OCI-M2 (cell line): Measurements from ENCODE around the gene VAPA.

Source experiments
- DNase-seq: peaks from one replicate; lab custom pipeline; 2025; ENCODE audit not compliant: unreplicated experiment; lab: John Stamatoyannopoulos, UW

VAPA gene

GRCh38 chr18:9994701-9995235 is 81.0 kb downstream of the VAPA start:
- DNase-seq, result no peak

GRCh38 chr18:9995631-9996030 is 81.8 kb downstream of the VAPA start:
- DNase-seq, result no peak

GRCh38 chr18:9996094-9996493 is 82.3 kb downstream of the VAPA start:
- DNase-seq, result no peak

- DNase-seq, result no peak
These were observed 83.9 kb downstream of the VAPA start for GRCh38 chr18:9997711-9998110.

- no peak for DNase-seq
These were observed 84.5 kb downstream of the VAPA start for GRCh38 chr18:9998330-9998729.

GRCh38 chr18:10002280-10002679 is 88.5 kb downstream of the VAPA start:
- DNase-seq, result no peak

- no peak for DNase-seq
These were observed 89.5 kb downstream of the VAPA start for GRCh38 chr18:10003281-10003680.

GRCh38 chr18:10003866-10004265 is 90.0 kb downstream of the VAPA start:
- DNase-seq, result no peak

- DNase-seq, result no peak
These were observed 92.6 kb downstream of the VAPA start for GRCh38 chr18:10006311-10006893.

- DNase-seq, result no peak
These were observed 94.3 kb downstream of the VAPA start for GRCh38 chr18:10008006-10008647.
